ACC112 (cell line): Measurements from ENCODE around the gene TLX1.

Experiments used
- H2AFZ ChIP-seq: fragments of 200-600 bp; sonication (generic); one replicate; pipeline ENCODE4 v1.6.0; 2017; ENCODE audit warnings: antibody characterized with exemption, low read length; ENCODE audit not compliant: unreplicated experiment
- H3K27ac ChIP-seq: fragments of 200-600 bp; sonication (generic); 2 replicates; pipeline ENCODE4 v1.5.1; 2014; ENCODE audit warnings: low read depth, mild to moderate bottlenecking, antibody characterized with exemption, low read length, moderate library complexity
- H3K27me3 ChIP-seq: fragments of 200-600 bp; sonication (generic); 2 replicates; pipeline ENCODE4 v1.6.1; 2014; ENCODE audit warnings: mild to moderate bottlenecking, antibody characterized with exemption, low read length, moderate library complexity, mixed read lengths; ENCODE audit not compliant: insufficient read depth
- H3K36me3 ChIP-seq: fragments of 200-600 bp; sonication (generic); 2 replicates; pipeline ENCODE4 v1.6.1; 2016; ENCODE audit warnings: mild to moderate bottlenecking, antibody characterized with exemption, low read length, moderate library complexity, mixed read lengths; ENCODE audit not compliant: insufficient read depth
- H3K4me1 ChIP-seq: fragments of 200-600 bp; sonication (generic); one replicate; pipeline ENCODE4 v1.6.1; 2016; ENCODE audit warnings: low read length, mixed read lengths; ENCODE audit not compliant: insufficient read depth, unreplicated experiment, control insufficient read depth
- H3K4me3 ChIP-seq: fragments of 200-600 bp; sonication (generic); 2 replicates; pipeline ENCODE4 v1.5.1; 2014; ENCODE audit warnings: mild to moderate bottlenecking, low read depth, low read length
- H3K79me2 ChIP-seq: fragments of 200-600 bp; sonication (generic); one replicate; pipeline ENCODE4 v1.6.0; 2016; ENCODE audit warnings: low read length; ENCODE audit not compliant: control insufficient read depth, unreplicated experiment, insufficient read depth

The TLX1 gene

DNA sequence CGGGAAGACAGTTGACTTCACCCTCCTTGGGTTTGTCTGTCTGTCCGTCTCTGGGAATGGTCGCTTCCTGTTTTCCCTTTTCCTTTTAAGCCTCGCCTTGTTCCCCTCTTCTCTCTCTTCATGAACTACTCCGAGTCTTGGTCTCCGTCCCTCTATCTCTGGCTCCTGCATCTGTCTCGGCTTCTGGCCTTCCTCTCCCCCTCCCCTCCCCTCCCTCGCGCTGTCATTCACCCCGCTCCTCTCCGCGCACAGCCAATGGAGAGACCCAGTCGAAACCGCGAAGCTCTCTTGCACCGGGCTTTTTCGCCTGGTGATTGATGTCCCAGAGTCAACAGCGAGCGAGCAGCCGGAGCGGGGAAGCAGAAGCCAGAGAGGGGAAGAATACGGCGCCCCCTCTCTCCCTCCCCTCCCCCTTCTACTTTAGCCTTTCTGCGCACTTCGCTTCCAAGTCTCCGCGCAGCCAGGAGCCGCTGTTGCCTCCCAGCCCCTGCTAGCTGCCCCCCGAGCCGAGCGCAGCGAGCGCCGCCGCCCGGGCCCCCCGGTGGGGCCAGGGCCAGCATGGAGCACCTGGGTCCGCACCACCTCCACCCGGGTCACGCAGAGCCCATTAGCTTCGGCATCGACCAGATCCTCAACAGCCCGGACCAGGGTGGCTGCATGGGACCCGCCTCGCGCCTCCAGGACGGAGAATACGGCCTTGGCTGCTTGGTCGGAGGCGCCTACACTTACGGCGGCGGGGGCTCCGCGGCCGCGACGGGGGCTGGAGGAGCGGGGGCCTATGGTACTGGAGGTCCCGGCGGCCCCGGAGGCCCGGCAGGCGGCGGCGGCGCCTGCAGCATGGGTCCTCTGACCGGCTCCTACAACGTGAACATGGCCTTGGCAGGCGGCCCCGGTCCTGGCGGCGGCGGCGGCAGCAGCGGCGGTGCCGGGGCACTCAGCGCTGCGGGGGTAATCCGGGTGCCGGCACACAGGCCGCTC, at the start of gene TLX1:
TLX1 (plus strand) TSS at position 317 of the 978 bp plus-strand sequence; CDS start at position 559, 242 bp downstream.
- peak within 1 kb of the TSS; percentile 53 for H2AFZ ChIP-seq
- no peaks in the 10 kb centered on the region for H3K79me2 ChIP-seq
- H3K4me1 ChIP-seq: no peaks in the 10 kb centered on the region
- peak within 1 kb of the TSS; percentile 69 for H3K4me3 ChIP-seq
- peaks cover 99% of the 10 kb centered on the region for H3K27me3 ChIP-seq
- H3K36me3 ChIP-seq: no peaks in the 10 kb centered on the region
- no peak within 1 kb of the TSS for H3K27ac ChIP-seq

DNA sequence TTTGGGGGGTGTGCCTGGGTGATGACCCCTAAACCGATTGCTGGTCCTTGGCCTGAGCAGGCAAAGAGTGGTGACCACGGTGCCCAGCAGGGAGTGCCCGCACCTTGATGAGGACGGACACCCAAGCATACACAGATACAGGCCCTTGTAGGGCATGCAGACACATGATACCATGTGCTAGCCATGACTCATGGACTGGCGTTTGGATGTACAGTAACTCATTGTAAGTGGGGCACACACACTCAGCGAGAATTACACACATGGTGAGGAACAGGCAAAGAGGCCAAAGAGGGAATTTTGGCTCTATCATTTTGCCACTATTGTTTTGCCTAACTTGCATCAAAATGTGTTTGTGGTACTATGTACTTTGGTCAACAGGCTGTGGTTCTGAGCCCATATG, 45.3 kb upstream of the TLX1 start:
- Histone ChIP-seq H3K27me3 (peaks cover 52% of the 10 kb centered on the region), H3K27ac (no peak overlapping the region), H3K4me1 (peaks cover 25% of the 10 kb centered on the region), H2AFZ (no peak overlapping the region), H3K36me3 (no peaks in the 10 kb centered on the region), H3K79me2 (no peaks in the 10 kb centered on the region), H3K4me3 (no peak overlapping the region)

DNA sequence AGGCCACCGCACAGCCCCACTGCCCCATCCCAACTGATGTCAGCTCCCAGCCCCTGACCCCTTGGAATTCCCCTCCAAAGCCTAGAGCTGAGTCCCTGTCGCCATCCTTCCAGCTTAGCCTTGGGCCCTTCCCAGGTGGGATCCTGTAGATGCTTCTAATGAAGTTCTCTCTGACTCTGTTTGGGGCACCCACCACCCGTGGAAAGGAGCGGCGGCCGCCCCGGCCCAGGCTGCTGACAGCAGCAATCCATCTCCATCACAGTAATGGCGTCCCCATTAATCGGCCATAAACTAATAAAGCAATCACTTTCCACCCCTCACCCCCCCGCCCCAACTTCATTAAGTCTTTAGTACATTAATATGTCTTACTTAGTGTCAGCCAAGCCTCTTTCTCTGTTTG, 43.7 kb upstream of the TLX1 start:
- Histone ChIP-seq H2AFZ (no peak overlapping the region), H3K4me1 (peaks cover 41% of the 10 kb centered on the region), H3K36me3 (no peaks in the 10 kb centered on the region), H3K27me3 (peaks cover 40% of the 10 kb centered on the region), H3K79me2 (no peaks in the 10 kb centered on the region), H3K4me3 (no peak overlapping the region), H3K27ac (no peak overlapping the region)

DNA sequence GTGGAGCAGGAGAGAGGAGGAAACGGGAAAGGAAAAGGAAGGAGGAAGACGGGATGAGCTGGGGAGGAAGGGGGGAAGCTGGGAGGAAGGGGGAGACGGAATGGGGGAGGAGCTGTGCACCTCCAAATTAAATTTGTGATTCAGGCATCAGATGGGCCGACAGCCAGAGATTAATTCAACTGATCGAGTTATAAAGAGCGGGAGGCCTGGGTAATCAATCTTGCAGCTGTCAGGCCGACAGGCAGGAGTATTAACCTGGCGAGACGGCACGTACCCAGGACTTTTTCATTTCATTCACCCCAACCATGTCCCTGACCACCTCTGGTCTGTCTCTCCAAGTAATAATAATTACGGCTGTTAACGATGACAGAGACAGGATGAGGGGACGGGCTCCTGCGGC, 43.1 kb upstream of the TLX1 start:
- H3K79me2 ChIP-seq: no peaks in the 10 kb centered on the region
- H3K27me3 ChIP-seq: peaks cover 34% of the 10 kb centered on the region
- peaks cover 47% of the 10 kb centered on the region for H3K4me1 ChIP-seq
- no peaks in the 10 kb centered on the region for H3K36me3 ChIP-seq
- no peak overlapping the region for H3K4me3 ChIP-seq
- H3K27ac ChIP-seq: no peak overlapping the region
- no peak overlapping the region for H2AFZ ChIP-seq

DNA sequence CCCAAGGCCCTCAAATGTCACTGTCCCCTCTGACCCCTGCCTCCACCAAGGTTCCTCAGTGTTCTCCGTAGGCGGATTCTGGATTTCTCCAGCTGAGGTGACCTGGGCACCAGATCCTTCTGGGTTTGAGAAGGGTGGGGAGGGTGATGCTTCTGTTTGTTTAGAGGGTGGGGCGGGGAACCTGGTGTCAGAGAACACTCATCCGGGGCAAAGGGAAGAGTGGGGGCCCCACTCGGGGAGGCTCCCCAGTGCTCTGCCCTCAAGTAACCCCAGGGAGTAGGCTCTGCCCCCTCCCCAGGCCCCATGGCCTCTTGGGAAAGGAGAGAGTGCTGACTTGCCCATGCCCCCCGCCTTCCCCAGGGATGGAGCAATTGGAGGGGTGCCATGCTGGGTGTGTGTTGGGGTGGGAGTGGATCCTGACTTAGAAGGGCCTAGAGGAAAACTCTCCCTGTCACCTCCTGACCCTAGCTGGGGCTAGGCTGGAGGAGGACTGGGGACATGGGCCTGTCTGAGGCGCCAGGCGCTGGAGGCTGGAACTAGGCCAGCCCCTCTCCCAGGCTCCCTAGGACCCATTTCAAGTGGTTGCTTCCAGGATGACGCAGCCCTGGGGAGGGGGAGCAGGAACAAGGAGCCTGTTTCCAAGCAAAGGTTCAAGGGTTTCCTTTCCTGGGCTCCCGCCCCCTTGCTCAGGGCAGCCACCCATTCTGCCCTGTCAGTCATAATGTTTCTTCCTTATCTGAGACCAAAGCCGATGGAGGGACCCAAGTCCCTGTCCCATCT, 41.4 kb upstream of the TLX1 start:
- Histone ChIP-seq H3K27me3 (peaks cover 20% of the 10 kb centered on the region), H3K79me2 (no peaks in the 10 kb centered on the region), H3K4me3 (no peak overlapping the region), H3K27ac (no peak overlapping the region), H3K4me1 (peaks cover 52% of the 10 kb centered on the region), H3K36me3 (no peaks in the 10 kb centered on the region), H2AFZ (no peak overlapping the region)

DNA sequence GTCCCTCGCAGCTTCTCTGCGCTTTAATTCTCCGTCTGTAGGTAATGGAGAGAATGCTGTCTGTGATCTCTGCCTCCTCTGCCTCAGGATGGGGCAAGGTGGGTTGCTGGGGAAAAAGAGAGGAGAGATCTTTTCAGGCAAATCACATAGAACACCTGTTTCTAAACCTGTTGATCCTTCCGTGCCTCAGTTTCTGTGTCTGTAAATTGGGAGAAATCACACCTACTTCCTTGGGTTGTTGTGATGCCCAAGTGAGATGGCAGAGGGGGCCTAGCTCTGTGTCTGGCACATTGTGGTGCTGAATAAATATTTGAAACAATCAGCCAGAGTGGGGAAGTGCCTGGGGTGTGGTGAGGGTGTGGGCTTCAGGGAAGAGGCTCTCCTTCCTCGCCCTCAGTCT, 40.5 kb upstream of the TLX1 start:
- Histone ChIP-seq H2AFZ (no peak overlapping the region), H3K27ac (no peak overlapping the region), H3K4me3 (no peak overlapping the region), H3K4me1 (peaks cover 52% of the 10 kb centered on the region), H3K36me3 (no peaks in the 10 kb centered on the region), H3K27me3 (peaks cover 12% of the 10 kb centered on the region), H3K79me2 (no peaks in the 10 kb centered on the region)

DNA sequence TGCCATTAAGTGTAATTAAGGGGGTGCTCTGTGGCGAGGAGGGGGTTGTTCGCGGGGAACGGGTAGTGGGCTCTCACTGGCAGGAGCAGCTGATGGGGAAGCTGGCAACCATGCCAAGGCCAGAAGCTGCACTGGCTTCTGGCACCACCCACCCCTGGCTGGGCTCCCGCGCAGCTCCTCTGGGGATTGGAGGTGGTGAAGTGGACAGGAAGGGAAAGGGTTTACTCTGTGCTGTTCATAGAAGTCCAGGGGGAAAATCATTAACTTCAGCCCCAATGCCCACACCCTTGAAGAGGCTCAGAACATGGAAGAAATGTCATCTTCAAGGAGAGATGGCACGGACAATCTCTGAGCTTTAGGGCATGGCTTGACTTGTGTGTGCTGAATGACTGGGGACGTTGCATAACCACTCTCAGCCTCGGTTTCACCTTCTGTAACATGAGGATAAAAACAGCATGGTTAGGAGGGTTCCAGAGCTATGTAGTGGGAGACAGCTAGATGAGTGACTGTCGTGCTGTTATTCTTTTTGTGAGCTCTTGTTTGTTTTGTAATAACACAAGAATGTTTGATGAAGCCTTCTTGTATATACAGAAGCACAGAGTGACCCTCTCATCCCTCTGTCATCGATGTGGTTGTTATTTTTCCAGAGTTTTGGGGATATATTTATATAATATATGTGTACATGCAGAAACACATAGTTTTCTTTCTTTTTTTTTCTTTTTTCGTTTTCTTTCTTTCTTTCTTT, 39.4 kb upstream of the TLX1 start:
- H3K4me1 ChIP-seq: peaks cover 48% of the 10 kb centered on the region
- H3K79me2 ChIP-seq: no peaks in the 10 kb centered on the region
- 0 out of 2 replicates have a peak overlapping the region, but pooled peaks have one; percentile 37 for H3K4me3 ChIP-seq
- H3K36me3 ChIP-seq: no peaks in the 10 kb centered on the region
- peak overlapping the region; percentile 37 for H3K27ac ChIP-seq
- no peak overlapping the region for H2AFZ ChIP-seq
- H3K27me3 ChIP-seq: peaks cover 3% of the 10 kb centered on the region

DNA sequence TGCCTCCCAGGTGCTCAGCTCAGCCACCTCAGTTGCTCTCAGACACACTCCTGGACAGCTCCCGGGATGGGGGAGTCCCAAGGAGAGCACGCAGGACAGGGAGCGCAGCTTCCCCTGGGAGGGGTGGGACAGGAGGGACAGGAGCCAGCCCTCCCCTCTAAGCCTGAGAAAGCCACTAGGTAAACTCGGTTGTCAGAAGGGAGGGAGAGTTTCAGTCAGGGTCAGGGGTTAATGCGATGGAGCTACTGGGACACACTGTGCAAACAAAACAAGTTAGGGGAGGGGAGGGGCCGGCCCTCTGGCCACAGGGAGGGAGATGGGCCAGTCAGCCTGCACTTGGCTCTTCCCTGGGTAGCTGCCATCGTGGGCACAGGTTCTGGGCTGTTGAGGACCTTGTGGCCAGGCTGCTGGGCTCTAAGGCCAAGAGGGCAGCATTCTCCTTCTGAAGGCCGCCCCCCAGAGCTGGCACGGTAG, 38.2 kb upstream of the TLX1 start:
- peaks cover 48% of the 10 kb centered on the region for H3K4me1 ChIP-seq
- H3K4me3 ChIP-seq: no peak overlapping the region
- H3K27me3 ChIP-seq: peaks cover 4% of the 10 kb centered on the region
- no peaks in the 10 kb centered on the region for H3K79me2 ChIP-seq
- no peaks in the 10 kb centered on the region for H3K36me3 ChIP-seq
- no peak overlapping the region for H3K27ac ChIP-seq
- H2AFZ ChIP-seq: no peak overlapping the region

DNA sequence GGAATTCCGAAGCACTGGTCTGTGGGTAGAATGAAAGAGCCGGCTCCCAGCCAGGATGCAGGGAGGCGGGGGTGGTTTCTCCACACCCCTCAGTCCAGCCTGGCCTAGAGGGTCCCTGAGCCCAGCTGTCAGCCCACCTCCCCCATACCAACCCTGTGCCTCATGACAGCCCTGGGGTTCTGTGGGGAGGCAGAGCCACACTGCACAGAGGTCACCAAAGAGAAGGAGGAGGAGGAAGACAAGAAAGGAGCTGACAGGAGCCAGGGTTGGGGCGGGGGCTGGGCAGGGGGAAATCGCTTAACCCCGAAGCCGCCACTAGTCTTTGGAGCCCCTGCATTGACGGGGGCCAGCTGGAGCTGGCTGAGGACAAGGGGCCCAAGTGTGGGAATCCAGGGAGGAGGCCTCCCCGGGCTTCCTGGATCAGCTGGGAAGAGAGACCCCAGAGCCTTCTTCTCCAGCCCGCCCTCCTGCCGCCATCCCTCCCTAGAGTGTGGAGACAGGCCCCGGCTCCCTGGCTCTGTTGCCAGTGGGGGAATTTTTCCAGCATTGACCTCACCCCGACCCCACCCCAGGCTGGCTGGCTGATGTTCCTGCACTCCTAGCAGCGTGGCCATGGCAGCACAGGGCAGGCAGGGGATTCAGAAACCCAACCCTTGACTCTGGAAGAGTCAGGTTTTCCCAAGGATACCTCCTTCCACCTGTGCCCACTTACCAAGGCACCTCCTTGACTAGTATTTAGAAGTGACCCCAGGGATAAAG, 36.8 kb upstream of the TLX1 start:
- Histone ChIP-seq H3K27ac (no peak overlapping the region), H2AFZ (no peak overlapping the region), H3K36me3 (no peaks in the 10 kb centered on the region), H3K4me1 (peaks cover 41% of the 10 kb centered on the region), H3K4me3 (no peak overlapping the region), H3K79me2 (no peaks in the 10 kb centered on the region), H3K27me3 (peaks cover 10% of the 10 kb centered on the region)

DNA sequence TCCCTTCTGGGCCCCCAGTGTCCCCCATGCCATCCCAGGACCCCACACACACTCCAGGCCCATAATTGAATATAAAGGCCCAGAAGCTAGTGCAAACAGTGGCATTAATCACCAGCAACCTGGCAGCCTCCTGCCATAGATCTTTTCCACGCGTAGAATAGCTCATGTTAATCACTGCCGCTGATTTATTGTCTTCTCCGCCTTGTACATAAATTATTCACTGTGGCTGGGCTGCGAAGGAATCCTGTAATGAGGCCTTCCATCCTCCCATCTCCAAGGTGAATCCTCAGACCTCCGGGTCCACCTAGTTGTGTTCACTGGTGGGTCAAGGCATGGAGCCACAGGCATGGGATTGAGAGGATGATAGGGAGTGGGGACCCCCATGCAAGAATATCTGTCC, 36.1 kb upstream of the TLX1 start:
- Histone ChIP-seq H3K4me1 (peaks cover 34% of the 10 kb centered on the region), H3K27ac (no peak overlapping the region), H3K79me2 (no peaks in the 10 kb centered on the region), H3K36me3 (no peaks in the 10 kb centered on the region), H3K27me3 (peaks cover 17% of the 10 kb centered on the region), H2AFZ (no peak overlapping the region), H3K4me3 (no peak overlapping the region)
